Measurements from ENCODE around the gene U2AF1L4.

- TF ChIP-seq CTCF (IDR thresholded peaks at IDR 0.05; ENCODE audit: low read depth, low read length, poor library complexity, severe bottlenecking): no peak
- TF ChIP-seq EZH2phosphoT487 (IDR thresholded peaks at IDR 0.05; ENCODE audit: borderline replicate concordance, low read length): no peak
Observed at GRCh38 chr19:35785339-35785627, 40.1 kb upstream of the U2AF1L4 start.
